ENCODE measurements around the gene ZFP14.

DNA sequence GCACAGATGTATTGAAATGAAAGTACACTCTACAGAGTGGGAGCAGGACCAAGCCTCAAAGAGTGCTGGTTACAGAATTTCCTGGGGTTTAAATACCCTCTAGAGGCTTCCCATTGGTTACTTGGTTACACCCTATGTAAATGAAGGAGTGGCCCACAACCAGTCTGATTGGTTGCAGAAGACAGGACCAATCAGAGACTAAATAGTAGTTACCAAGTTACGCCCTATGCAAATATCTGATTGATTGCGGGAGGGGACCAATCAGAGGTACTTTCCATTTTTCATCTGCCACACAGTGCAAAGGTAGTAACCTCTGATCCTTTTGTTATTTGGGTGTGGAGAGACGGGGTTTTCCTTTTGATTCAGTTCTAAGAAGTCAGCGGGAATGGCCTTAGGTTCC is 44.9 kb upstream of the ZFP14 start:
- no peak for TF ChIP-seq POLR2A (IDR thresholded peaks at IDR 0.05; ENCODE audit: extremely low read depth, insufficient read length)
- TF ChIP-seq, protein P1, sequence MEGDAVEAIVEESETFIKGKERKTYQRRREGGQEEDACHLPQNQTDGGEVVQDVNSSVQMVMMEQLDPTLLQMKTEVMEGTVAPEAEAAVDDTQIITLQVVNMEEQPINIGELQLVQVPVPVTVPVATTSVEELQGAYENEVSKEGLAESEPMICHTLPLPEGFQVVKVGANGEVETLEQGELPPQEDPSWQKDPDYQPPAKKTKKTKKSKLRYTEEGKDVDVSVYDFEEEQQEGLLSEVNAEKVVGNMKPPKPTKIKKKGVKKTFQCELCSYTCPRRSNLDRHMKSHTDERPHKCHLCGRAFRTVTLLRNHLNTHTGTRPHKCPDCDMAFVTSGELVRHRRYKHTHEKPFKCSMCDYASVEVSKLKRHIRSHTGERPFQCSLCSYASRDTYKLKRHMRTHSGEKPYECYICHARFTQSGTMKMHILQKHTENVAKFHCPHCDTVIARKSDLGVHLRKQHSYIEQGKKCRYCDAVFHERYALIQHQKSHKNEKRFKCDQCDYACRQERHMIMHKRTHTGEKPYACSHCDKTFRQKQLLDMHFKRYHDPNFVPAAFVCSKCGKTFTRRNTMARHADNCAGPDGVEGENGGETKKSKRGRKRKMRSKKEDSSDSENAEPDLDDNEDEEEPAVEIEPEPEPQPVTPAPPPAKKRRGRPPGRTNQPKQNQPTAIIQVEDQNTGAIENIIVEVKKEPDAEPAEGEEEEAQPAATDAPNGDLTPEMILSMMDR (IDR thresholded peaks at IDR 0.05; ENCODE audit: low read depth, low read length), result no peak
- TF ChIP-seq, protein P2, sequence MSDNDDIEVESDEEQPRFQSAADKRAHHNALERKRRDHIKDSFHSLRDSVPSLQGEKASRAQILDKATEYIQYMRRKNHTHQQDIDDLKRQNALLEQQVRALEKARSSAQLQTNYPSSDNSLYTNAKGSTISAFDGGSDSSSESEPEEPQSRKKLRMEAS (IDR thresholded peaks at IDR 0.05; ENCODE audit: low read depth, low read length), result no peak
- TF ChIP-seq MYC (IDR thresholded peaks at IDR 0.05; ENCODE audit: low read depth, low read length), result no peak

Measured in NB4 (cell line).